OCI-M2 (cell line): ENCODE results near the gene SGSM1.

ENCODE experiments used
- DNase-seq: peaks from one replicate; lab custom pipeline; 2025; ENCODE audit not compliant: unreplicated experiment; lab: John Stamatoyannopoulos, UW

Gene SGSM1

DNA sequence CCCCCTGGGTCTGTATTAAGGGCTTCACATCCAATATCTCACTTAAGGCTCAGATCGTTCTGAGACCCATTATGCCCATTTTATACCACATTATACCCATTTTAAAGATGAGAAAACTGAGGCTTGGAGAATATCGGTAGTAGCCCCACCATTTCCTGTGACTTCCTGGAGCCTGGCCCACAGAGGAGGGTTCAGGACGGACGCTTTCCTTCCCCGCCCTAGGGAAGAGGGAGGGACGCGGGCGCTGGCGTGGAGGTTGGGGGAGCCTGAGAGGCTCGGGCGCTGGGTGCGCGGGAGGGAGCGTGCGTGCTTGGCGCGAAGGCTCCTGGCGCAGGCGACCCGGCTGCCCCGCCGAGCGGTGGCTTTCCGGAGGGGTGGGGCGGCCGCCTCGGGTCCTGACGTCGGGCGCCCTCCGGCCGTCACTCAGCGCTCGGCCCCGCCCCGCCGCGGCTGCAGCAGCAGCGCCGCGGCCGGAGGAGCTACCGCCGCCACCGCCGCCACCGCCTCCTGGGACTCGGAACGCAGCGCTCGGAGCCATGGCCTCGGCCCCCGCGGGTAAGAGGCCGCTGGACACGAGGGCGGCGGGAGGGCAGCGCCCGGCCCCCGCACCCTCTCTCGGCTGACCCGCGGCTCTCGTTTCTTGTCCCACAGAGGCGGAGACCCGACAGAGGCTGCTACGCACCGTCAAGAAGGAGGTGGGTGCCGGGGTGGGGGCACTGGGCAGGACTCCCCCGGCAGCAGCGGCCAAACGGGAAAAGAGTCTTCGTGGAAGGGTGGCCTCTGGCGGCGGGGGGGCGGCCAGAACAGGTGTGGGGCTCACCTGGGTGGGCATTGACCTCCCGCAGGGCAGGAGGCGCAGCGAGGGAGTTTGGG, at the start of gene SGSM1:
SGSM1 (plus strand) TSS at position 422 of the 873 bp plus-strand sequence; CDS start at position 537, 115 bp downstream.
- DNase-seq, result no peak

DNA sequence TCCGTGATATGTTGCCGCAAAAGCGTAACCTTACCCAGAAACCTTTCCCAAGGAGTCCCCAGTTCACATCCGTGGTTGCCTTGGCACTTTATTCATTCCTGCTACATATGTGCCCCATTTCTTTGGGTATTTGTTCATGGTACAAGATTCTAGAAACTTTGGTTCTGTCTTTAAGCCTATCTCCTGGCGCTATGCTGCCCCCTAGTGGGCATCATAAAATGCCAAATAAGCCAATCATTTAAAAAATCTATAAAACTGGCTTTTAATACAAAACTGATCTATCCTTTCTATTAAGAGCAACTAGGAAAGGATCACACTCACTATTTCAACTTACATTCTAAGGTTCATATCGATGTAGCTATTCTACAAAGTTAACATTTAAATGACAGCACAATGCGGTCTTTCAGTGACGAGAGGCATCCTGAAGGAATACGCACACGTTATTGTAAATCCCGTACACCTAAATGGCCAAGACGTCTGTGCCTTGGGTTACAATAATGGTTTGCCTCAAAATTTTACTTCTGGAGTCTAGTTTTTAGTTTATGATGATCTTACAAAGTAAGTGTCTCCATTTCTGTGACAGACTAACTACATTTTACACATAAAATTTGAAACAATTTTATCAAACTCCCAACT, 47.7 kb upstream of the SGSM1 start:
- DNase-seq, result peak; percentile 13

DNA sequence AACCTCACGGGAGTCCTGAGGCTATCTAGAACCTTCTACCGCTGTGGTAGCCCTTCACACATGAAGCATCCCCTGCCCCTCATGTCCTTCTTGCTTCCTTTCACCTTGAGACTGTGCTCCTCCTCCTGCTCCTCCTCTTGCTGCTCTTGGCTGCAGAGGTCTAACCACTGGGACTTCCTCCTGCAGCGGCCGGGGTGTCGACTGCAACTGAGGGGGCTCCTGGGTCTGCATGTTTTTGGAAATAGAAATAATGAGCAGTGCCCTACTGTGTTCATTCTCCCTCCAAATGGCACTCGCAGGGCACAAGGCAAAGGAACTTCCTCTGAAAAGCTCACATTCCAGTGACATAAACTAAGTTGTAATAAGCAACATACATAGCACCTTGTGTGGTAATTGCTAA, 46.2 kb upstream of the SGSM1 start:
- no peak for DNase-seq

GRCh38 chr22:24760708-24761306, 45.2 kb upstream of the SGSM1 start:
- no peak for DNase-seq

GRCh38 chr22:24761888-24762675, 43.9 kb upstream of the SGSM1 start:
- DNase-seq, result no peak

DNA sequence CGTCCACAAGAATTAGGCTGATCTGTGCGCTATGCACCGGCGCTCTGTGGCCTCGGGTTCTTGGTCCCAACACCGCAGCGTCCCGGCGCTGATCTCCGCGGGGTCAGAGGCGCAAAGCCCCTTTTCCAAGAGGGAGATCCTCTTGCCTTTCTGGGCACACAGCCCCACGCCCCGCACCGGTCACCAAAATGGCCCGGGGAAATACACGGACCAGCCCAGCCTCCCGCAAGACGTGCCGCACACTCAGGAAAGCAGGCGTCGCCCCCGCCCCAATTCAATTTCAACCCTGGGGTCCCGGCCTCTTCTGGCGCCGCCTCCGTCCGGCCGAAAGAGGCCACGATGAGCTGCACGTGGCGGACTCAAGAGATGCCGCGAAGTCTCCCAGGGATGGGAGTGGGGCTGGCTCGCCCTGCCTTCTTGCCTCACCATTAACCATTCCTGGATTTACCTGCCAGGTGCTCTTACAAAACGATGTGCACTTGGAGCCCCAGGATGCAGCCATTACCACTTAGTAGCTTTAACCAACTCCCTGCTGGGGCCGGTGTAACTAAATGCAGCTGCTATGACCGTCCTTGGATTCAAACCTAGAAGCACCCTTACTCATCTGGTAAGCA, 42.0 kb upstream of the SGSM1 start:
- no peak for DNase-seq

GRCh38 chr22:24765166-24765565, 40.8 kb upstream of the SGSM1 start:
- no peak for DNase-seq

DNA sequence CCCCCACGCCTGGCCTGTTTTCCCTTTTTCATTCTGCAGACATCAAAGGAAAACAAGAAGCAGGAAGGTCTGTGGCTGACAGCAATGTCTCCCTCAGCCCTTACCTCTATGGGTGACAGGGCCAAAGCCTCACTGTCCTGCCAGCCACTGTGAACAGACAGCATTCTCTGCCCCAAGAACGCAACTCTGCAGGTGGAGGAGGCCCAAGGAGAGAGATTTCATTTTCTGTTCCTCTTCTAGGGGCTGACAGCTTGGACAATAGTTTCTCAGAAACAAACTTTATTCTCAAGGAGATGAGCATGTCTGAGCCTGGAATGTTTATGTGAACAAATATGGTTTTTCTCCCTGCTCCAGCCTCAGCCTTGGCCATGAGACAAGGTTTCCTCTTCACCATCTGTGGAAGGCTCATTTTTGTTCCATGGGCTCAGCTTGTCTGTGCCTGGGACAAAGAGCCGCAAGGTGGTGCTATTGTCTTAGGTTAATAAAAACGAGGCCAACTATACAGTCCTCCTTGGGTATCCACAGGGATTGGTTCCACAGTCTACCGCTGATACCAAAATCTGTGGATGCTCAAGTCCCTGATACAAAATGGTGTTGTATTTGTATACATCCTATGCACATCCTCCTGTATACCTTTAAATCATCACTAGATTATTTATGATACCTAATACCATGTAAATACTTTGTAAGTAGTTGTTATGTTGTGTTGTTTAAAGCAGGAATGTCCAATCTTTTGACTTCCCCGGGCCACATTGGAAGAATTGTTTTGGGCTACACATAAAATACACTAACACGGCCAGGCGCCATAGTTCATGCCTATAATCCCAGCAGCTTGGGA, 37.3 kb upstream of the SGSM1 start:
- no peak for DNase-seq

DNA sequence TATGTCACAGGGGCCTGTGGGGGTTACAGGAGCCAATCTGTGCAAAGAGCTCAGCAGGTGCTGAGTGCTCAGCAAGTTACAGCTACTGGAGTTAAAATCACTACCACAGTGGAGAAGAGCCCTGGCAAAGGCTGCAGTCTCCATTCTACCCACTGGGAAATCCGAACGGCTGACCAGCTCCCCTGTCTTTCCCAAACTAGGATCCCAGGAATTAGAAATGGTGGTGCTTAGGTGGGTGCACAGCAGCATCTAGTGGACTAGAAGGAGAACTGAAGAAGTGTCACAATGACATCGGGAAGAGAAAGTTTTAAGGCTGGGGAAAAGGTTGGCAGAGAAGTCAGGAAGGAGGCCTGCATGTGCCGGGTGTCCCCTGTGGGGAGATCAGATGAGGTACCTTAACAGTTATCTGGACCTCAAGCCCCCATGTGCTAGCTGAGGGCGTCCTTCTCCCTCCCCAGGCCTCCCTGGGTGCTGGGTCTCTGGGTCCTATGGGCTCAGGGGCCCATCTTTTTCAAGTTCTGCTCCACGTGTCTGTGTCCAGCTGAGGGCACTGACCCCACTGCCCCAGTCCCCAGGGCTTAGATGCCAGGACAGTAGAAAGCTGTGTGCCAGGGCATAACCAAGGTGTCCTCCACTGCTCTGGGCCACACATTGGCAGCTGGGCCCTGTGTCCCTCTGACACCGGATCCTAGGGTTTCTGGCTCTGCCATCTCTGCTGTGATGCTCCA, 33.4 kb upstream of the SGSM1 start:
- no peak for DNase-seq

GRCh38 chr22:24775769-24776492, 30.1 kb upstream of the SGSM1 start:
- no peak for DNase-seq

DNA sequence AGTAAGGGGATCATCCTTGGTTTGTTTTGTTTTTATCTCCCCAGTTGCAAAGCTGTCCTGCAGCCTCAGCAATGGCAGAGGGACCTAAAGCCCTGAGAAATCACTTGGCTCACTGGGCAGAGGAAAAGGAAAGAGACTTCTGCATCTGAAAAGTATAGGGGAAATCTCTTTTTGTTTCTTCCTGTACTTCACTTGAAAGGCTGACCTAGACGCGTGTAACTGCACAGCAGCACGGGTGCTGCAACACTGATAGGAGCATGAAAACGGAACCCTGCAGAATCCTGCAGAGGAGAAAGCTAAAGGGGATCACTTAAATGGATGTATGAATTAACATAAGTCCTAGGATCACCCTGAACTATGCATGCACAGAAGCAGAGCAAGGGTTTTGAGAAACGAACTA, 29.5 kb upstream of the SGSM1 start:
- DNase-seq, result no peak

- DNase-seq, result no peak
These were observed 16.5 kb upstream of the SGSM1 start for GRCh38 chr22:24789516-24789915.

GRCh38 chr22:24791362-24791761, 14.6 kb upstream of the SGSM1 start:
- no peak for DNase-seq

DNA sequence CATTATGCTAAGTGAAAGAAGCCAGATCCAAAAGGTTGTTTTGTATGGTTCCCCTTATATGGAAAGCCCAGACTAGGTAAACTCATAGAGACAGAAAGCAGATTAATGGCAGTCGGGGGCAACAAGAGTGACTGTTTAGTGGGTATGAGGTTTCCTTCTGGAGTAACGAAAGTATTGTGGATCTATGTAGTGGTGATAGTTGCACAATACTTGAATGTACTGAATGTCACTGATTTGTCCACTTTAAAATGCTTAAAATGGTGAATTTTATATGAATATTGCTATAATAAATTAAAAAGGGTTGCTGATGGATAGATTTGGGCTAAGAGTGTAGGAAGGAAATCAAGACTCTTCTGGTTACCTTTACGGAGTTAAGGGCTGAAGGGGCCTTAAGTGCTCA, 10.0 kb upstream of the SGSM1 start:
- no peak for DNase-seq

GRCh38 chr22:24796860-24797259, 9.2 kb upstream of the SGSM1 start:
- no peak for DNase-seq

GRCh38 chr22:24801901-24802465, 4.0 kb upstream of the SGSM1 start:
- no peak for DNase-seq

DNA sequence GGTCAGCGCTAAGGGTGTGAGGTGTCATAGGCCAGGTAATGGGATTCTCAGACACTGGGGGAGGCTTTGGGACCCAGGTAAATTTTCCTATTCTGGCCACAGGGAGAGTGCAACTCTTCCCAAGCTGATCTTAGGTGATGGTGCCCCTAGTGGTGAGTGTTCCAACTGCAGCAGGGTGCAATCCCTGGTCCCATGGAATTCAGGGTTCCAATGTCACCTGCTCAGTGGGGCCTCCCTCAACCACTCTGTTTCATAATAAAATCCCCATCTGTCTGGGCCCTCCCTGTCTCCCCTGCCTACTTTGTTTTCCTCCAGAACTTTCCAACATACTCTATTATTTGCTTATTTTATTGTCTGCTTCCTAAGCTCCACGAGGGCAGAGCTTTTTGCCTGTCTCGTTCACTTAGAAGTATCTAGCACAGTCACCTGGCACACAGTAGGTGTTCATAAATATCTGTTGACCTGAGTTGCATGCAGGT, 2.9 kb upstream of the SGSM1 start:
- no peak for DNase-seq

DNA sequence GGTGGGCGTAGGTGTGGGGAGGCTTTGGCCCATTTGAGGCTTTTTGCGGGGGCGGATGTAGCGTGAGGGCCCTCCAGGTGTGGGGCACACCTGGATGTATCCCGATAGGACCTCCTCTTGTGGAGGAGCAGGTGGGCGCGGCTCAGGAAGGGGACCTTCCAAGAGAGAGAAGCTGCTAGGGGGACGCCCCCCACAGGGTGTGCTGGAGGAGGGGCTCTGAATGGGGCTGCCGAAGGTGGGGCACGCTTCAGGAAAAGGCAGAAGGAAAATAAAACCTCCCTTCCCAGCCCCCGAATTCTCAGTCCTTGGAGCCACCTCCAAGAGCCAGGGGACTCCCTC, 621 bp downstream of the SGSM1 start:
- DNase-seq, result no peak
